Measurements from ENCODE around the gene TRPM8.
A peak's percentile ranks its signal among the peaks of the same experiment; 100 is the strongest.

Gene TRPM8

GRCh38 chr2:233996461-233996860 is 79.3 kb downstream of the TRPM8 start:
- DNase-seq (ENCODE audit: low read depth in 2 of 3, low spot score in 1 of 3) = no peak

DNA sequence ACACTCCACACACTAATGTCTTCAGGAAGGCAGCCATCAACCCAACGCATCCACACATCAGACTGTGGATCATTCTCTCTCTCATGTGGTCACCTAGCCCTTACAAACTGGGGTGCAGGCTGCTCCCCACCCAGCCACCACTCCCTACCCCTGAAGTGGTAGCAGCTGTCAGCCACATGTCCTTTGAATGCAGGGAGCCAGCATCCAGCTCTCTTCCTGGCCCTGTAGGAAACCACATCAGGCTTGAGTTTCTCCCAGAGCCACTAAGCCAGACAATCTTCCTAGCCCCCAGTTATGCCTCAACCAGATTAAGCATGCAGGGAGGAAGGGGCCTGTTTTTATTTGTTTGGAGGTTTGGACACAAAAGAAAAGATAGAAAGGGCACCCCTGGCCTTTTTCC is 80.5 kb downstream of the TRPM8 start:
- DNase-seq (ENCODE audit: low read depth in 2 of 3, low spot score in 1 of 3) = no peak

DNA sequence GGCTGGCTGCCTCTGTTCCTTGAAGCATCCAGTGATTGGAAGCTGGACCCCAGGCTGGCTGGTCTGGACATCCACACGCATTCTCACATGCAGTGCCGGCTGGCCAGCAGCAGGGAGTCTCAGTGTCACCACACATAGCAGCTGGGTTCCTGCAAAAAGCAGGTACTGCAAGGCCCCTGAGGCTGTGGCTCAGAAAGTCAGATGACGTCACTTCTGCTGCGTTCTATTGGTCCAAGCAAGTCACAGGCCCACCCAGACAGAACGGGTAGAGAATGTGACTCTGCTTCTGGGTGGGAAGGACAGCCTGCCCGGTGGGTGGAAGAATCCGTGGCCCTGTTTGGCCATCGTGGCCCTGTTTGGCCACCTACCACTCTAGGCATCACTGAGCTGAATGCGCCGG is 82.0 kb downstream of the TRPM8 start:
- no peak for DNase-seq (ENCODE audit: low read depth in 2 of 3, low spot score in 1 of 3)

GRCh38 chr2:234001380-234002160 is 84.4 kb downstream of the TRPM8 start:
- DNase-seq (ENCODE audit: low read depth in 2 of 3, low spot score in 1 of 3) = peak in 1 of 3 donors; percentile 19

GRCh38 chr2:234002281-234002680 is 85.1 kb downstream of the TRPM8 start:
- no peak for DNase-seq (ENCODE audit: low read depth in 2 of 3, low spot score in 1 of 3)

- peak in 2 of 3 donors; percentile 27 to 41 for DNase-seq (ENCODE audit: low read depth in 2 of 3, low spot score in 1 of 3)
Observed at GRCh38 chr2:234003972-234004617, 86.9 kb downstream of the TRPM8 start.

- no peak for DNase-seq (ENCODE audit: low read depth in 2 of 3, low spot score in 1 of 3)
Observed at GRCh38 chr2:234005126-234005525, 88.0 kb downstream of the TRPM8 start.

DNA sequence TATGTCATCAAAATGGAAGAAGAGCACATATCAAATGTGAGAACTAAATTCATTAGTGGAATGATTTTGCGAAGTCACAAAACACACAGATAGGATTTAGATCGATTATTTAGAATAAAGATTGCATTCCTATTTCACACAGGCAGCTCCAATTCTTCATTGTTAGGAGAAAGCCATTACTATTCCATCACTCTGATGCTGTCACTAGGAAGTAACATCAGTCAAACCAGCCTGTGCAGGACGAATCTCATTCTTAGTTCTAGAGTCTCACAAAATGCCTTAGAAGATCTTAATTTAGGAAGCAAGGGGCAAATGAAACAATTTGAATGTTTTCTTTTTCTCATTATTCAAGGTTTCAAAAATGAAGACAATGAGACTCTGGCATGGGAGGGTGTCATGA is 89.3 kb downstream of the TRPM8 start:
- DNase-seq (ENCODE audit: low read depth in 2 of 3, low spot score in 1 of 3) = no peak

DNA sequence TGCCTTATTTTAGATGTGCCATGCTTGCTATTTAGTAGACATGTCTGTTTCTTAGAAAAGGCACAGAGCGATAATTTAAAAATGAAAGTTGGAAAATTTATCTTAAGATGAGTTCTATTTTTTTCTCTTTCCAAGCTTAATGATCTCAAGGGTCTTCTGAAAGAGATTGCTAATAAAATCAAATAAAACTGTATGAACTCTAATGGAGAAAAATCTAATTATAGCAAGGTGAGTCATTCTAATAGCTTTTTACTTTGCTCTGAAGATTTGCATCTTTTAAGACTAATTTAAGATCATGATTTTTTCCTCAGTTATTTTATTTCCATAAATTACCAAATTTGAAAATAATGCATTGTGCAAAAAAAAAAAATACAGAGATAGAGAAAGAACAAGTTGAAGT is 97.3 kb downstream of the TRPM8 start:
- no peak for DNase-seq (ENCODE audit: low read depth in 2 of 3, low spot score in 1 of 3)

DNA sequence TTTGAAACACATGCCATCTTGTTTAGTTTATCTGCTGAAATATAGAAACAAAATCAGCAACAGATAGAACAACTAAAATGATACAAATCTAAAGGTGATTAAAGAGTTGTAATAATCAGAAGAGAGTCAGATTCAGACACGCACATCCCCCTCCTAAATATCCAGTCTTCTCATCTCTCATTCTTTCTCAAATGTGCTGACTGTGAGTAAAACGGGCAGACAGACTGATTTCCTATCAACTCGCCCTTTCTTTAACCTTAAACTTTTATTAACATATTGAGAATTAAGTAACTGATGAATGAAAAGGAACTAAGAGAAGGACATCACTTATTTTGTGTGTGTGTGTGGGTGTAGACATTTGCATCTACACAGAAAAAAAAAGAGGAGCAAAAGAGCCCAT is 98.7 kb downstream of the TRPM8 start:
- DNase-seq (ENCODE audit: low read depth in 2 of 3, low spot score in 1 of 3) = no peak

- no peak for DNase-seq (ENCODE audit: low read depth in 2 of 3, low spot score in 1 of 3)
Observed at GRCh38 chr2:234019896-234020295, 102.7 kb downstream of the TRPM8 start.

DNA sequence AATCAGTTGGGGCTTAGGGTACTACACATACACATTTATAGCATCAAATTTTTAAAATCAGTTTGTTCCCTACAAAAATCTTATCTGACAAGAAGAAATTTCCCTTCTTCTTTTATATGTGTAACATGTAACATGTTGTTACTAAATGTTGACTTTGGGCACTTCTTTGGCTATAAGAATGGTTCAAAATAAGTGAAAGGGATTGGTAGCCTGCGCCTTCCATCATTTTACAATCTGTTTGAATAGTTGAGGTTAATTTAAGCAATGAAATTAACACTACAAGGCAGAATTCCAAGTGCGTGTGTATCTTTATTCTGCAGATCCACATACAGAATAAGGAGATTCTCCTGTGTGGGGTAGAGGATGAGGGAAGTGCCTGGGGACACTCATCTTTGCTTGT is 103.2 kb downstream of the TRPM8 start:
- DNase-seq (ENCODE audit: low read depth in 2 of 3, low spot score in 1 of 3) = no peak

- DNase-seq (ENCODE audit: low read depth in 2 of 3, low spot score in 1 of 3) = no peak
Observed at GRCh38 chr2:234022424-234022823, 105.3 kb downstream of the TRPM8 start.

- no peak for DNase-seq (ENCODE audit: low read depth in 2 of 3, low spot score in 1 of 3)
Observed at GRCh38 chr2:234024304-234024703, 107.1 kb downstream of the TRPM8 start.

GRCh38 chr2:234025466-234025865 is 108.3 kb downstream of the TRPM8 start:
- no peak for DNase-seq (ENCODE audit: low read depth in 2 of 3, low spot score in 1 of 3)

DNA sequence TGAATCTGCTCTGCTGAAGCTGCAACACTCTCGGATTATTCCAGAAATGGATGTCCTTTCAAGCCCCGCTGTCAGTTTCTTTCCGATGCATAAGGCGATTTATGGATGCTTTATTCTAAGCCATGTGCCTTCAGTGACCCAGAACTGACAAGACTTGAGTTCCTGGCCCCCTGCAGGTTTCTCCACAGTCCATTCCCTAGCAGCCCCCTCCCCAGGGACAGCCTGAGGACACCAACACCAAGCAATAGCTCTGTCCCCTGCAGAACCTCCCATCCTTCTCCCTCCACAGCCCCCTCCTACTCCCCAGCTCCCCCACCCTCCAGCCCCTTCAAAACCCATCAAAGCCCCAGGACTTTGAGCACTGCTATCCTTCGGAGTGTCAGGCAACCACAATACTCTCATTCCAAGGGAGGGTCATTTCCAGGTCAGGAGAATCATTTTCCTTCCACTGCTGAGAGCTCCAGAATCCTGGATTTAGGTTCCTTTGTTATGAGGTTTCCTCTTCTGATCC is 108.8 kb downstream of the TRPM8 start:
- DNase-seq (ENCODE audit: low read depth in 2 of 3, low spot score in 1 of 3) = no peak

DNA sequence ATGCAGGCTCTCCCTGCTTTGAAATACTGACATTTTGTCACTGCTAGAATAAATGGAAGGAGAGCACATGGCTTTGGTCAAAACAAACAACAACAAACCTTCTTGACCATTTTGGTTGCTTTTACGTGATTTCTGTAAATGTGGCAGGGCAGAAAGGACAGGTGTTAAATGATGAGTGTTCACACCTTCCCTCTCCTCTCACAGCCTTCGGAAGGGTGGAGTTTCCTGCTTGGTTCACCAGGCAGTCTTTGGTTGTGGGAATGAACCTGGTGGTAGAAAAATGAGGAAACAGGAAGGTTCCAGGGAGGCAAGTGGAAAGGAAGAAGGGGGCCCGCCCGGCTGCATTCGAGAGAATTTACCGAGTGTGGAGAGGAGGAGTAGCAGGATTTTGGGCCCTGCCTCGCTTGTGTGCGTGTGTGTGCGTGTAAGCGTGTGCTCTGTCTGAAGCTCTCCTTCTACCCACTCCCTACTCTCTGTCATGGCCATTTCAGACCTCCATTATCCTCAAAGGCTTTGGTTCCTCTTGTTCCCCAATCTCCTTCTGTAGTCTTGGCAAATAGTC is 109.6 kb downstream of the TRPM8 start:
- DNase-seq (ENCODE audit: low read depth in 2 of 3, low spot score in 1 of 3) = no peak

GRCh38 chr2:234027641-234028040 is 110.5 kb downstream of the TRPM8 start:
- DNase-seq (ENCODE audit: low read depth in 2 of 3, low spot score in 1 of 3) = no peak

GRCh38 chr2:234029150-234029733 is 112.1 kb downstream of the TRPM8 start:
- no peak for DNase-seq (ENCODE audit: low read depth in 2 of 3, low spot score in 1 of 3)

GRCh38 chr2:234031207-234031606 is 114.0 kb downstream of the TRPM8 start:
- DNase-seq (ENCODE audit: low read depth in 2 of 3, low spot score in 1 of 3) = no peak

DNA sequence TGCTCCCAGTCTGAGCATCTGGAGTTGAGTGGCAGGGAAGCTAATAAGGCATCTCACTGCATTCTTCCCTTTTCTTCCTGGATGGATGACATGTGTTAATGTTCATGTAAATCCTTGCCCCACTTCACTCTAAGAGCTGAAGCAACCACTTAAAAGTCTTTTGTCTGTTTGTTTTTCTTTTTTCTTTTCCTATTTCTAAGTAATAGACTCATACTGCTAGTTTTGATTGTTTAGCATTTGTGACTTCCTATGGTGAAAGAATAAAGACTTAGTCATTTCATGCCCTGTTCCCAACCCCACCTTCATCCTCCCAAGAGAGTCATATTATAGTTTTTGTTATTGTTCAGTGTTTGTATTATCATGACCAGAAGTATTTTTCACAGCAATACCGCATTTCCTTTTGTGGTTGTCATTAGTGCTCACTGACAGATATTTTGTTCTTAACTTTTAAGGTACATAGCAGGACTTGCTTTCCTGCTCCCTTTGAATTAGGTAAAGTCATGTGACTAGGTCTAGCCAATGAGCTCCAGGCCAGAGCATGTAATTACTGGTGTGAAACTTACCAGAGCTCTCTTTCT is 115.2 kb downstream of the TRPM8 start:
- peak in 1 of 3 donors; percentile 24 for DNase-seq (ENCODE audit: low read depth in 2 of 3, low spot score in 1 of 3)

GRCh38 chr2:234033174-234033573 is 116.0 kb downstream of the TRPM8 start:
- no peak for DNase-seq (ENCODE audit: low read depth in 2 of 3, low spot score in 1 of 3)
